GM23248 (cell line): ENCODE data around the gene SETD2.

Source experiments
- EZH2 ChIP-seq: fragments of 200-600 bp; sonication (generic); IDR thresholded peaks from 2 replicates; pipeline ENCODE4 v1.6.1; 2018; ENCODE audit warnings: antibody characterized with exemption, mild to moderate bottlenecking; ENCODE audit not compliant: insufficient read depth, poor library complexity, severe bottlenecking
- EZH2phosphoT487 ChIP-seq: fragments of 200-600 bp; sonication (generic); IDR thresholded peaks from 2 replicates; pipeline ENCODE4 v1.6.1; 2018; ENCODE audit warnings: antibody characterized with exemption, moderate library complexity, mild to moderate bottlenecking, low read depth; ENCODE audit not compliant: insufficient read depth

- TF ChIP-seq EZH2phosphoT487 (no peak), EZH2 (no peak)
Observed at GRCh38 chr3:47202542-47202941, 38.6 kb upstream of the SETD2 start.
